ENCODE results near the gene BARX1. TPM values are rescaled to one million over a fixed set of nuclear protein-coding genes. Genes with fewer than 3 reads are reported as not detected.

BARX1 gene
- total and polyA plus RNA-seq, 7 donors: 0.23 TPM; not detected in 6

GRCh38 chr9:93917121-93917853, 37.9 kb downstream of the BARX1 start:
- no peak for DNase-seq
- Histone ChIP-seq H3K4me3 (no peak overlapping the region), H3K27ac (no peak overlapping the region), H3K4me1 (no peaks in the 10 kb centered on the region), H3K36me3 (no peaks in the 10 kb centered on the region), H3K27me3 (peaks cover 0 to 12% (median 0%) of the 10 kb centered on the region in 3 donors), H3K9me3 (no peaks in the 10 kb centered on the region)
- TF ChIP-seq POLR2A (IDR thresholded peaks at IDR 0.05) (no peak), CTCF (IDR thresholded peaks at IDR 0.05) (no peak), EP300 (IDR thresholded peaks at IDR 0.05) (no peak), POLR2AphosphoS5 (IDR thresholded peaks at IDR 0.05) (no peak)
- WGBS, 2 donors: 80 to 83% methylated on average over 10 of the region's 10 CpGs
- intact Hi-C loops (cut with DNase I): no loop called here

GRCh38 chr9:93916358-93916757, 38.8 kb downstream of the BARX1 start:
- no peak overlapping the region for H3K27ac ChIP-seq
- intact Hi-C loops (cut with DNase I): no loop called here
- TF ChIP-seq POLR2AphosphoS5 (IDR thresholded peaks at IDR 0.05) (no peak), CTCF (IDR thresholded peaks at IDR 0.05) (no peak), POLR2A (IDR thresholded peaks at IDR 0.05) (no peak), EP300 (IDR thresholded peaks at IDR 0.05) (no peak)
- no peaks in the 10 kb centered on the region for H3K36me3 ChIP-seq
- no peaks in the 10 kb centered on the region for H3K9me3 ChIP-seq
- DNase-seq: no peak
- 47 to 65% methylated on average over 5 of the region's 5 CpGs for WGBS, 2 donors
- H3K4me1 ChIP-seq: no peaks in the 10 kb centered on the region
- no peak overlapping the region for H3K4me3 ChIP-seq
- peaks cover 0 to 13% (median 0%) of the 10 kb centered on the region in 3 donors for H3K27me3 ChIP-seq

- Histone ChIP-seq H3K4me1 (no peaks in the 10 kb centered on the region), H3K36me3 (no peaks in the 10 kb centered on the region), H3K27ac (peak overlapping the region in 2 of 4 donors; percentile 36 to 72), H3K9me3 (peaks cover 0 to 3% (median 0%) of the 10 kb centered on the region in 4 donors), H3K4me3 (no peak overlapping the region), H3K27me3 (peaks cover 0 to 30% (median 0%) of the 10 kb centered on the region in 3 donors)
- WGBS, 2 donors: 62 to 67% methylated on average over 27 of the region's 27 CpGs
- TF ChIP-seq POLR2A (IDR thresholded peaks at IDR 0.05) (no peak), CTCF (IDR thresholded peaks at IDR 0.05) (no peak), EP300 (IDR thresholded peaks at IDR 0.05) (no peak), POLR2AphosphoS5 (IDR thresholded peaks at IDR 0.05) (peak in 3 of 4 donors; percentile 16 to 65 (median 32))
- intact Hi-C loops (cut with DNase I): no loop called here
- no peak for DNase-seq
Measured at GRCh38 chr9:93911801-93912554, 43.2 kb downstream of the BARX1 start.

- TF ChIP-seq POLR2A (IDR thresholded peaks at IDR 0.05) (no peak), CTCF (IDR thresholded peaks at IDR 0.05) (no peak), POLR2AphosphoS5 (IDR thresholded peaks at IDR 0.05) (no peak), EP300 (IDR thresholded peaks at IDR 0.05) (no peak)
- Histone ChIP-seq H3K4me1 (no peaks in the 10 kb centered on the region), H3K4me3 (no peak overlapping the region), H3K27me3 (peaks cover 0 to 30% (median 0%) of the 10 kb centered on the region in 3 donors), H3K9me3 (peaks cover 0 to 4% (median 0%) of the 10 kb centered on the region in 4 donors), H3K36me3 (no peaks in the 10 kb centered on the region), H3K27ac (peak overlapping the region in 2 of 4 donors; percentile 36 to 72)
- no peak for DNase-seq
- intact Hi-C loops (cut with DNase I): no loop called here
- WGBS, 2 donors: 87 to 93% methylated on average over 23 of the region's 23 CpGs
Measured at GRCh38 chr9:93911136-93911745, 43.9 kb downstream of the BARX1 start.
